ENCODE results near the gene RAD51B.

GRCh38 chr14:67926821-67927220, 107.2 kb downstream of the RAD51B start:
- no peak for TF ChIP-seq CTCF (IDR thresholded peaks at IDR 0.05)
- no peak for TF ChIP-seq POLR2A (IDR thresholded peaks at IDR 0.05)
- no peak for TF ChIP-seq POLR2AphosphoS5 (IDR thresholded peaks at IDR 0.05)
